Measurements from ENCODE around the gene ITGA3. TPM values are rescaled to one million over a fixed set of nuclear protein-coding genes. Genes with fewer than 3 reads are reported as not detected.

Gene ITGA3
- total RNA-seq, 1 donor from 2014 or later = 668 TPM

DNA sequence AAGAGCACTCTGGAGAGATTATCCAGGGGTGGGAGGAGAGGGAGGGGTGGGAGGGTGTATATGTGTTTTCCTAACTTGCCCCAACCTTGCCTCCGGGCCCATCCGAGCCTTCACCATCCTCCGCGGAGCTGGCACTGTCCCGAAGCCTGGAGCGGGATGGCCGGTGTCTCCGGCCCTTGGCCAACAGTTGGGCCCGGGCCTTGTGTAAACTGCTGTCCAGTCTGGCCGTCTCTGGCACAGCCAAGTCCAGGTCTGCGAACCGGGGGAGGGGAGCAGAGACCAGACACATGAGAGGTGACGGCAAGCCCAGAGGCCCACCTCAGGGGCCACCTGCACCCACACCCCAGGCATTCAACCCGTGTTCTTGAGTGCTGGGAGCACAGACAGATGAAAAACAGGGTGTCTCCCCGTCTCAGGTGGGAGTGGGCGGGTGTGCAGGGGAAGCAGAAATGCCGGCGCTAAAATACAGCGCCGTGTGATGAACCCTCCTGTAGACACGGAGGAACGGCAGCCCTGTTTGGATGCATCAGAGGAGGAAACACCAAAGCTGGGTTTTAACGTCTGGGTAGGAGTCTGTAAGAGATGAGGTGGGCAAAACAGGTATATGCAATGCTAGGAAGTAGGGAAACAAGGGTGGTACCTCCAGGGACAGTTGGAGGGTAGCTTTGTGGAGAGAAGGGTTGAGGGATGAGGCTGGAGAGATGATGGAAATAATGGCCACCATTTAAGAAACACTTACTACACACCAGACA is 62.3 kb downstream of the ITGA3 start:
- H3K4me3 ChIP-seq (ENCODE audit: low read depth, low read length) = no peak overlapping the region
- DNase-seq (ENCODE audit: low read depth) = no peak
- TF ChIP-seq, protein P1, sequence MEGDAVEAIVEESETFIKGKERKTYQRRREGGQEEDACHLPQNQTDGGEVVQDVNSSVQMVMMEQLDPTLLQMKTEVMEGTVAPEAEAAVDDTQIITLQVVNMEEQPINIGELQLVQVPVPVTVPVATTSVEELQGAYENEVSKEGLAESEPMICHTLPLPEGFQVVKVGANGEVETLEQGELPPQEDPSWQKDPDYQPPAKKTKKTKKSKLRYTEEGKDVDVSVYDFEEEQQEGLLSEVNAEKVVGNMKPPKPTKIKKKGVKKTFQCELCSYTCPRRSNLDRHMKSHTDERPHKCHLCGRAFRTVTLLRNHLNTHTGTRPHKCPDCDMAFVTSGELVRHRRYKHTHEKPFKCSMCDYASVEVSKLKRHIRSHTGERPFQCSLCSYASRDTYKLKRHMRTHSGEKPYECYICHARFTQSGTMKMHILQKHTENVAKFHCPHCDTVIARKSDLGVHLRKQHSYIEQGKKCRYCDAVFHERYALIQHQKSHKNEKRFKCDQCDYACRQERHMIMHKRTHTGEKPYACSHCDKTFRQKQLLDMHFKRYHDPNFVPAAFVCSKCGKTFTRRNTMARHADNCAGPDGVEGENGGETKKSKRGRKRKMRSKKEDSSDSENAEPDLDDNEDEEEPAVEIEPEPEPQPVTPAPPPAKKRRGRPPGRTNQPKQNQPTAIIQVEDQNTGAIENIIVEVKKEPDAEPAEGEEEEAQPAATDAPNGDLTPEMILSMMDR (conservative IDR thresholded peaks at IDR 0.05; ENCODE audit: low read depth, low read length) = no peak

GRCh38 chr17:50118828-50119218 is 62.9 kb downstream of the ITGA3 start:
- TF ChIP-seq, protein P1 (conservative IDR thresholded peaks at IDR 0.05; ENCODE audit: low read depth, low read length) = no peak
- no peak overlapping the region for H3K4me3 ChIP-seq (ENCODE audit: low read depth, low read length)
- no peak for DNase-seq (ENCODE audit: low read depth)

DNA sequence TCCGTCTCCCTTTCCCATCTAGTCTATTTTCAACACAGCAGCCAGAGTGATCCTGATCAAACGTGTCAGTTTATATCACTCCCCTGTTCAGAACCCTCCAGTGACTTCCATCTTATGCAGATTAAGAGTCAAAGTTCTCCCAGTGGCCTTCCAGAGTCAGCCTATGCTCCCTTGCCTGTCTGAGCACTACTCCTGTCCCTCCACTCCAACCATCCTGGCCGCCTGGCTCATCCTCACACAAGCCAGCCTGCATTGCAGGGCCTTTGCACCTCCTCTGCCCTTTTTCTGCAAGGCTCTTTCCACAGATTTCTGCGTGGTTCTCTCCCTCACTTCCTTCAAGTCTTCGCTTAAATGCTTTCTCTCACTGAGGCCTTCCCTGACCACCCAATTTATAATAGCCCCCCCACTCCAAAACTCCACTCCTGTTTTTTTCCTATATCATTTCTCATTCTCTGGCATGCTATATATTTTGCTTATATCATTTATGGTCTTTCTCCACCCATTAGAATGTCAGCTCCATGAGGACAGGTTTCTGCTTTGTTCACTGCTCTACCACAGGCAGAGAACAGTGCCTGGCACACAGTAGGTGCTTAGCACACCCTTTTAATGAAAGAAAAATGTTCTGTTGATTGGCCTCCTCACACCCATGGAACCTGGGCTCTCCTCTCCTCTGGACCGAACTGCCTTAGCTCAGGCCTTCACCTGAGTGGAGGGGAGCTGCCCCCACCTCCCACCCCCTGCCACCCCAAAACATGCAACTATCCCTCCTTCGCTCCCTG is 64.8 kb downstream of the ITGA3 start:
- TF ChIP-seq, protein P1 (conservative IDR thresholded peaks at IDR 0.05; ENCODE audit: low read depth, low read length) = no peak
- no peak overlapping the region for H3K4me3 ChIP-seq (ENCODE audit: low read depth, low read length)

GRCh38 chr17:50122945-50123344 is 67.0 kb downstream of the ITGA3 start:
- TF ChIP-seq, protein P1 (conservative IDR thresholded peaks at IDR 0.05; ENCODE audit: low read depth, low read length) = no peak
- DNase-seq (ENCODE audit: low read depth) = no peak
- no peak overlapping the region for H3K4me3 ChIP-seq (ENCODE audit: low read depth, low read length)

More for the DNA sequence above, 64.8 kb downstream of the ITGA3 start:
- no peak for DNase-seq (ENCODE audit: low read depth)

- DNase-seq (ENCODE audit: low read depth) = no peak
- peak overlapping the region; percentile 44 for H3K4me3 ChIP-seq (ENCODE audit: low read depth, low read length)
- TF ChIP-seq, protein P1 (conservative IDR thresholded peaks at IDR 0.05; ENCODE audit: low read depth, low read length) = no peak
These were observed 67.9 kb downstream of the ITGA3 start for GRCh38 chr17:50123649-50124349.

DNA sequence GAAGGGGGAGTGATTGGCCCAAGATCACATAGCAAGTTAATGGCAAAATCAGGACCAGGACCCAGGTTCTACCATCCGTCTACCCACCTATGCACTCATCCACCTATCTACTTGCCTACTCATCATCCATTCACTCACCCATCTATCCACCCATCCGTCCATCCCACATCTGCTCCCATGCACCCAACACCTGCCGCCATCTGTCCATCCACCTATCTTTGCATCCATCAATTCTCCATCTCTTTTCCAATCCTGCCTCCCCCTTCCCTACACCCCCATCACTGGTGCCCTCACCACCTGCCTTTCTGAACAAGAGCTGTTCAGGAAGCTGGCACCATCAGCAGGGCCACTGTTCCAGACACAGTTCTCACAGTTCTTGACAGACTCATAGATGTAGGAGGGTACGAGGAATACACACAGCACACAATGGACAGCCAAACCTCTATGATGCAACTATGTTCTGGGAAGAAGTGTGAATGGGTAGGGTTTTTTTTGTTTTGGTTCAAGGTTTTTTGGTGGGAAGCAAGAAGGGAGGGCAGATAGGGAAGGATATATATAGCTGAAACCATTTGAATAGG is 69.6 kb downstream of the ITGA3 start:
- no peak overlapping the region for H3K4me3 ChIP-seq (ENCODE audit: low read depth, low read length)
- no peak for DNase-seq (ENCODE audit: low read depth)
- TF ChIP-seq, protein P1 (conservative IDR thresholded peaks at IDR 0.05; ENCODE audit: low read depth, low read length) = no peak
